Hepatocyte (in vitro differentiated cells): ENCODE measurements around the gene NDEL1. TPM values are rescaled to one million over a fixed set of nuclear protein-coding genes. Genes with fewer than 3 reads are reported as not detected.

Experiments
- DNase-seq: peaks from one replicate; pipeline ENCODE4 v3.0.0-alpha.2; 2016; ENCODE audit warnings: low spot score
- H2AFZ ChIP-seq: fragments of 200-600 bp; sonication (generic); 2 replicates; pipeline ENCODE4 v1.6.0; 2016; ENCODE audit warnings: antibody characterized with exemption, mild to moderate bottlenecking
- H3K27ac ChIP-seq: fragments of 200-600 bp; sonication (generic); 2 replicates; pipeline ENCODE4 v1.5.1; 2016; ENCODE audit warnings: mild to moderate bottlenecking
- H3K27me3 ChIP-seq: fragments of 200-600 bp; sonication (generic); 2 replicates; pipeline ENCODE4 v1.6.1; 2016
- H3K36me3 ChIP-seq: fragments of 200-600 bp; sonication (generic); replicated peaks from 2 replicates; pipeline ENCODE4 v1.5.1; 2016; ENCODE audit warnings: low read depth; ENCODE audit not compliant: insufficient read depth
- H3K4me1 ChIP-seq: fragments of 200-600 bp; sonication (generic); 2 replicates; pipeline ENCODE4 v1.5.1; 2016; ENCODE audit warnings: mild to moderate bottlenecking, moderate library complexity; ENCODE audit not compliant: insufficient read depth
- H3K4me2 ChIP-seq: fragments of 200-600 bp; sonication (generic); 2 replicates; pipeline ENCODE4 v1.6.0; 2016
- H3K4me3 ChIP-seq: fragments of 200-600 bp; sonication (generic); 2 replicates; pipeline ENCODE4 v1.5.1; 2016; ENCODE audit warnings: mild to moderate bottlenecking
- H3K79me2 ChIP-seq: fragments of 200-600 bp; sonication (generic); 2 replicates; pipeline ENCODE4 v1.6.0; 2017; ENCODE audit warnings: mild to moderate bottlenecking
- H3K9me2 ChIP-seq: fragments of 200-600 bp; sonication (generic); replicated peaks from 2 replicates; pipeline ENCODE4 v1.6.0; 2017; ENCODE audit warnings: mild to moderate bottlenecking; ENCODE audit not compliant: insufficient read depth
- H3K9me3 ChIP-seq: fragments of 200-600 bp; sonication (generic); 2 replicates; pipeline ENCODE4 v1.5.1; 2016; ENCODE audit warnings: low read depth, mild to moderate bottlenecking
- H4K20me1 ChIP-seq: fragments of 200-600 bp; sonication (generic); 2 replicates; pipeline ENCODE4 v1.6.0; 2016; ENCODE audit warnings: mild to moderate bottlenecking; ENCODE audit not compliant: insufficient read depth, poor library complexity, severe bottlenecking
- EZH2 ChIP-seq: fragments of 200-600 bp; sonication (generic); IDR thresholded peaks from 2 replicates; pipeline ENCODE4 v1.6.1; 2016; ENCODE audit warnings: antibody characterized with exemption, mild to moderate bottlenecking, borderline replicate concordance
- EZH2phosphoT487 ChIP-seq: fragments of 200-600 bp; sonication (generic); IDR thresholded peaks from one replicate; pipeline ENCODE4 v1.6.1; 2018; ENCODE audit warnings: antibody characterized with exemption, mild to moderate bottlenecking, low read depth, moderate library complexity; ENCODE audit not compliant: unreplicated experiment, severe bottlenecking
- WGBS: methylation state at CpG from one replicate; pipeline ENCODE4 v1.1.6; 2016; ENCODE audit warnings: low lambda C conversion rate; ENCODE audit errors: missing lambda C conversion rate; 5-methylcytosine and 5-hydroxymethylcytosine counted together
- polyA plus RNA-seq: library from polyadenylated mRNA; unstranded; fragments of >200 nt; fragmentation: Nextera tagmentation; extraction: Ambion mirVana; gene quantifications from 2 replicates; pipeline ENCODE4 v1.2.1, GENCODE V29; 2016
- total RNA-seq: library from RNA; depleted of rRNA; stranded (reverse); fragments of >200 nt; gene quantifications from 2 replicates; pipeline ENCODE4 v1.2.3, GENCODE V29; 2014
- TF ChIP-seq, protein P1 (sequence below): fragments of 200-600 bp; sonication (generic); IDR thresholded peaks from 2 replicates; pipeline ENCODE4 v1.5.1; 2016; ENCODE audit warnings: antibody characterized with exemption, mild to moderate bottlenecking; ENCODE audit not compliant: poor library complexity

NDEL1 gene
- total and polyA plus RNA-seq, 2 experiments from 2014 or later: 46.1 to 66.3 TPM

DNA sequence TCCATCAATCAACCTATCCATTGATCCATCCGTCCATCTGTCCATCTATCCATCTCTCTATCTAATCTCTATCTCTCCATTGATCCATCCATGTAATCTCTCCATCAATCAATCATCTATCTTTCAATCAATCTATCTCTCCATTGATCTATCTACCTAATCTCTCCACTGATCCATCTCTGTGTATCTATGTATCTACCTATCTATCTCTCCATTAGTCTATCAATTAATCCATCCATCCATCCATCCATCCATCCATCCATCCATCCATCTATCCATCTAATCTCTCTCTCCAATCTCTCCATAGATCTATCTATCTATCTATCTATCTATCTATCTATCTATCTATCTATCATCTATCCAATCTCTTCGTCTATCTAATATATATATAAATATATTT, 34.6 kb upstream of the NDEL1 start:
- no peak for TF ChIP-seq EZH2
- TF ChIP-seq, protein P1, sequence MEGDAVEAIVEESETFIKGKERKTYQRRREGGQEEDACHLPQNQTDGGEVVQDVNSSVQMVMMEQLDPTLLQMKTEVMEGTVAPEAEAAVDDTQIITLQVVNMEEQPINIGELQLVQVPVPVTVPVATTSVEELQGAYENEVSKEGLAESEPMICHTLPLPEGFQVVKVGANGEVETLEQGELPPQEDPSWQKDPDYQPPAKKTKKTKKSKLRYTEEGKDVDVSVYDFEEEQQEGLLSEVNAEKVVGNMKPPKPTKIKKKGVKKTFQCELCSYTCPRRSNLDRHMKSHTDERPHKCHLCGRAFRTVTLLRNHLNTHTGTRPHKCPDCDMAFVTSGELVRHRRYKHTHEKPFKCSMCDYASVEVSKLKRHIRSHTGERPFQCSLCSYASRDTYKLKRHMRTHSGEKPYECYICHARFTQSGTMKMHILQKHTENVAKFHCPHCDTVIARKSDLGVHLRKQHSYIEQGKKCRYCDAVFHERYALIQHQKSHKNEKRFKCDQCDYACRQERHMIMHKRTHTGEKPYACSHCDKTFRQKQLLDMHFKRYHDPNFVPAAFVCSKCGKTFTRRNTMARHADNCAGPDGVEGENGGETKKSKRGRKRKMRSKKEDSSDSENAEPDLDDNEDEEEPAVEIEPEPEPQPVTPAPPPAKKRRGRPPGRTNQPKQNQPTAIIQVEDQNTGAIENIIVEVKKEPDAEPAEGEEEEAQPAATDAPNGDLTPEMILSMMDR: no peak
- Histone ChIP-seq H3K27ac (no peak overlapping the region), H3K79me2 (no peaks in the 10 kb centered on the region), H3K36me3 (no peaks in the 10 kb centered on the region), H3K4me2 (no peak overlapping the region), H3K4me3 (no peak overlapping the region), H3K9me3 (no peaks in the 10 kb centered on the region), H3K4me1 (no peaks in the 10 kb centered on the region), H4K20me1 (no peaks in the 10 kb centered on the region), H2AFZ (no peak overlapping the region), H3K9me2 (no peaks in the 10 kb centered on the region), H3K27me3 (peaks cover 23% of the 10 kb centered on the region)
- 85% methylated on average over 2 of the region's 2 CpGs for WGBS
- no peak for DNase-seq

GRCh38 chr17:8402921-8403536, 32.7 kb upstream of the NDEL1 start:
- no peaks in the 10 kb centered on the region for H3K36me3 ChIP-seq
- no peaks in the 10 kb centered on the region for H4K20me1 ChIP-seq
- 83% methylated on average over 11 of the region's 11 CpGs for WGBS
- no peak overlapping the region for H3K4me2 ChIP-seq
- no peak overlapping the region for H3K27ac ChIP-seq
- DNase-seq: no peak
- H3K4me1 ChIP-seq: no peaks in the 10 kb centered on the region
- no peaks in the 10 kb centered on the region for H3K9me3 ChIP-seq
- H3K79me2 ChIP-seq: no peaks in the 10 kb centered on the region
- H3K9me2 ChIP-seq: no peaks in the 10 kb centered on the region
- peaks cover 5% of the 10 kb centered on the region for H3K27me3 ChIP-seq
- no peak overlapping the region for H2AFZ ChIP-seq
- TF ChIP-seq EZH2: no peak
- TF ChIP-seq, protein P1: no peak
- no peak for TF ChIP-seq EZH2phosphoT487
- no peak overlapping the region for H3K4me3 ChIP-seq

DNA sequence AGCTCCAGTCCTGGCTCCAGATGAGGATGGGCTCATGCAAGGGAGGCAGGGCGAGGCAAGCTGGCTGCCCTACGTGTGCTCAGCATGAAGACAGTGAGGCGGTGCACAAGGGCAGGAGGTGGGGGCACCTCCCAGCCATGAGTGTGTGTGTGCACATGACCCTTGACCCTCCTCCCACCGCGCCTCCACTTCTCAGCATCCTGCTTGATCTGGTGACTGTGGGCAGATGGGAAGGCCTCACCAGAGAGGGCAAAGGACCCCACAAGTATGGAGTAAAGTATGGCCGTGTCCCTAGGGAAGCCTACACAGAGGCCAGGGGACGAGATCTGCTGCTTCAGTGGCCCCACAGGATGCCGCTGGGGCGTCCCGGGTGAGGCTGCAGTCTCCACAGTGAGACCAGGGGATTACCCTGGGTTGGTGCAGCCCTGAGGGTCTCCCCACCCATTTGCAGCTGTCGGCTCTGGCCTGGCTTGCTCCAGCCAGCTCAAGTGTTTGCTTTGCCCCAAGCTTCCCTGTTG, 30.1 kb upstream of the NDEL1 start:
- Histone ChIP-seq H3K27ac (no peak overlapping the region), H3K4me3 (no peak overlapping the region), H3K4me1 (no peaks in the 10 kb centered on the region), H3K9me3 (no peaks in the 10 kb centered on the region), H3K4me2 (no peak overlapping the region), H4K20me1 (no peaks in the 10 kb centered on the region), H3K9me2 (no peaks in the 10 kb centered on the region), H3K79me2 (no peaks in the 10 kb centered on the region), H3K36me3 (no peaks in the 10 kb centered on the region), H3K27me3 (no peaks in the 10 kb centered on the region), H2AFZ (no peak overlapping the region)
- 90% methylated on average over 11 of the region's 11 CpGs for WGBS
- no peak for TF ChIP-seq EZH2
- TF ChIP-seq EZH2phosphoT487: no peak
- TF ChIP-seq, protein P1: no peak
- no peak for DNase-seq

GRCh38 chr17:8406174-8406573, 29.5 kb upstream of the NDEL1 start:
- no peaks in the 10 kb centered on the region for H3K27me3 ChIP-seq
- H3K79me2 ChIP-seq: no peaks in the 10 kb centered on the region
- H3K4me3 ChIP-seq: no peak overlapping the region
- H4K20me1 ChIP-seq: no peaks in the 10 kb centered on the region
- no peak overlapping the region for H2AFZ ChIP-seq
- H3K9me2 ChIP-seq: no peaks in the 10 kb centered on the region
- H3K4me2 ChIP-seq: no peak overlapping the region
- no peak overlapping the region for H3K27ac ChIP-seq
- 73% methylated on average over 2 of the region's 2 CpGs for WGBS
- TF ChIP-seq, protein P1: no peak
- TF ChIP-seq EZH2 (no peak), EZH2phosphoT487 (no peak)
- H3K4me1 ChIP-seq: no peaks in the 10 kb centered on the region
- no peaks in the 10 kb centered on the region for H3K9me3 ChIP-seq
- DNase-seq: no peak
- no peaks in the 10 kb centered on the region for H3K36me3 ChIP-seq
